Hepatic stellate cell (primary cell): ENCODE data around the gene MED13L.
A peak's percentile ranks its signal among the peaks of the same experiment; 100 is the strongest.

Experiments used
- DNase-seq: peaks from one replicate; pipeline ENCODE4 v3.0.0; 2011; ENCODE audit warnings: low spot score

Gene MED13L

GRCh38 chr12:116276652-116277466 is 634 bp downstream of the MED13L start:
- peak; percentile 54 for DNase-seq

GRCh38 chr12:116274551-116275375 is 2.7 kb downstream of the MED13L start:
- no peak for DNase-seq

GRCh38 chr12:116273813-116274550 is 3.5 kb downstream of the MED13L start:
- no peak for DNase-seq

- no peak for DNase-seq
Observed at GRCh38 chr12:116267948-116268347, 9.5 kb downstream of the MED13L start.

- DNase-seq: no peak
Observed at GRCh38 chr12:116266631-116267349, 10.7 kb downstream of the MED13L start.

GRCh38 chr12:116266168-116266601 is 11.3 kb downstream of the MED13L start:
- DNase-seq: peak; percentile 29

GRCh38 chr12:116265351-116266147 is 11.9 kb downstream of the MED13L start:
- no peak for DNase-seq

GRCh38 chr12:116264525-116265070 is 12.9 kb downstream of the MED13L start:
- no peak for DNase-seq

GRCh38 chr12:116263844-116264243 is 13.6 kb downstream of the MED13L start:
- DNase-seq: no peak

GRCh38 chr12:116263431-116263830 is 14.1 kb downstream of the MED13L start:
- no peak for DNase-seq

- DNase-seq: no peak
Observed at GRCh38 chr12:116262741-116263140, 14.8 kb downstream of the MED13L start.

GRCh38 chr12:116261525-116262100 is 15.9 kb downstream of the MED13L start:
- DNase-seq: no peak

- no peak for DNase-seq
Observed at GRCh38 chr12:116259800-116260577, 17.5 kb downstream of the MED13L start.

GRCh38 chr12:116257826-116258225 is 19.7 kb downstream of the MED13L start:
- no peak for DNase-seq

- DNase-seq: no peak
Observed at GRCh38 chr12:116257215-116257614, 20.3 kb downstream of the MED13L start.

- no peak for DNase-seq
Observed at GRCh38 chr12:116249938-116250337, 27.6 kb downstream of the MED13L start.

GRCh38 chr12:116248930-116249329 is 28.6 kb downstream of the MED13L start:
- no peak for DNase-seq

- no peak for DNase-seq
Observed at GRCh38 chr12:116248433-116248832, 29.1 kb downstream of the MED13L start.

- no peak for DNase-seq
Observed at GRCh38 chr12:116247377-116247776, 30.1 kb downstream of the MED13L start.
